GM19395 (cell line): ENCODE measurements around the gene XYLT1.
"Not testable (repeated sequence)": the region's sequence is repeated elsewhere in the genome, so short reads cannot be mapped to it uniquely, and the experiment has no call there.

Experiments used
- ATAC-seq: cut with Tn5 transposase; IDR thresholded peaks from one replicate; pipeline ENCODE4 v1.9.1; 2021; ENCODE audit warnings: mild to moderate bottlenecking, moderate library complexity; ENCODE audit not compliant: unreplicated experiment

The XYLT1 gene

GRCh38 chr16:17316005-17316404 lies 154.8 kb downstream of the XYLT1 start:
- no peak for ATAC-seq

GRCh38 chr16:17313793-17314547 lies 156.8 kb downstream of the XYLT1 start:
- ATAC-seq: no peak

GRCh38 chr16:17313085-17313611 lies 157.6 kb downstream of the XYLT1 start:
- ATAC-seq: no peak

- no peak for ATAC-seq
Measured at GRCh38 chr16:17312094-17312710, 158.6 kb downstream of the XYLT1 start.

GRCh38 chr16:17311333-17312093 lies 159.2 kb downstream of the XYLT1 start:
- ATAC-seq: no peak

GRCh38 chr16:17309510-17309909 lies 161.2 kb downstream of the XYLT1 start:
- ATAC-seq: no peak

- no peak for ATAC-seq
Measured at GRCh38 chr16:17308186-17308585, 162.6 kb downstream of the XYLT1 start.

GRCh38 chr16:17307504-17307903 lies 163.3 kb downstream of the XYLT1 start:
- ATAC-seq: no peak

GRCh38 chr16:17306745-17307144 lies 164.0 kb downstream of the XYLT1 start:
- ATAC-seq: no peak

- not testable (repeated sequence) for ATAC-seq
Measured at GRCh38 chr16:17306211-17306610, 164.5 kb downstream of the XYLT1 start.

GRCh38 chr16:17305694-17306093 lies 165.1 kb downstream of the XYLT1 start:
- no peak for ATAC-seq

- ATAC-seq: no peak
Measured at GRCh38 chr16:17304491-17305119, 166.2 kb downstream of the XYLT1 start.

GRCh38 chr16:17304106-17304490 lies 166.7 kb downstream of the XYLT1 start:
- ATAC-seq: no peak

GRCh38 chr16:17303101-17303500 lies 167.7 kb downstream of the XYLT1 start:
- no peak for ATAC-seq

GRCh38 chr16:17302620-17303019 lies 168.1 kb downstream of the XYLT1 start:
- no peak for ATAC-seq

- ATAC-seq: peak; percentile 22
Measured at GRCh38 chr16:17302214-17302613, 168.5 kb downstream of the XYLT1 start.

- peak; percentile 93 for ATAC-seq
Measured at GRCh38 chr16:17301593-17302135, 169.1 kb downstream of the XYLT1 start.

GRCh38 chr16:17301184-17301583 lies 169.6 kb downstream of the XYLT1 start:
- no peak for ATAC-seq

- ATAC-seq: no peak
Measured at GRCh38 chr16:17299790-17300189, 171.0 kb downstream of the XYLT1 start.

GRCh38 chr16:17298238-17298637 lies 172.5 kb downstream of the XYLT1 start:
- no peak for ATAC-seq

GRCh38 chr16:17296431-17296830 lies 174.3 kb downstream of the XYLT1 start:
- no peak for ATAC-seq
